Endothelial cell of umbilical vein (primary cell): ENCODE measurements around the gene LARP1B.

ENCODE experiments used
- CTCF ChIP-seq, 2 donors: IDR thresholded peaks; 1 replicate in 1 of 2; 2 replicates in 1 of 2; pipeline ENCODE4 v1.5.1; 2011; ENCODE audit warnings: low read length in 2 of 2, mild to moderate bottlenecking in 2 of 2, moderate library complexity in 2 of 2, control low read depth in 1 of 2, inconsistent platforms in 1 of 2, low read depth in 1 of 2; ENCODE audit not compliant: insufficient read depth in 1 of 2; ENCODE audit errors: extremely low read depth in 1 of 2
- EZH2 ChIP-seq: IDR thresholded peaks from 2 replicates; pipeline ENCODE4 v1.6.1; 2012; ENCODE audit warnings: borderline replicate concordance, low read depth, mild to moderate bottlenecking, moderate library complexity, low read length, inconsistent platforms; ENCODE audit not compliant: severe bottlenecking
- GATA2 ChIP-seq: IDR thresholded peaks from 2 replicates; pipeline ENCODE4 v1.7.0; 2011; ENCODE audit warnings: low read depth, mild to moderate bottlenecking, moderate library complexity, mixed read lengths, low read length; ENCODE audit not compliant: insufficient read length, insufficient read depth
- JUN ChIP-seq: IDR thresholded peaks from 2 replicates; pipeline ENCODE4 v1.6.1; 2011; ENCODE audit warnings: borderline replicate concordance, low read depth; ENCODE audit not compliant: insufficient read length, insufficient read depth
- MYC ChIP-seq: IDR thresholded peaks from one replicate; pipeline ENCODE4 v1.6.1; 2011; ENCODE audit warnings: mild to moderate bottlenecking, low read depth, low read length
- POLR2A ChIP-seq: IDR thresholded peaks from 2 replicates; pipeline ENCODE4 v1.6.1; 2012; ENCODE audit warnings: low read depth, mild to moderate bottlenecking, control low read depth, low read length
- POLR2AphosphoS5 ChIP-seq: IDR thresholded peaks from 2 replicates; pipeline ENCODE4 v1.6.1; 2012; ENCODE audit warnings: low read depth, mild to moderate bottlenecking, control low read depth, low read length, moderate library complexity; ENCODE audit not compliant: insufficient read depth
- TF ChIP-seq, protein P1 (sequence below): IDR thresholded peaks from 2 replicates; pipeline ENCODE4 v1.6.1; 2011; ENCODE audit not compliant: insufficient read depth, insufficient read length

DNA sequence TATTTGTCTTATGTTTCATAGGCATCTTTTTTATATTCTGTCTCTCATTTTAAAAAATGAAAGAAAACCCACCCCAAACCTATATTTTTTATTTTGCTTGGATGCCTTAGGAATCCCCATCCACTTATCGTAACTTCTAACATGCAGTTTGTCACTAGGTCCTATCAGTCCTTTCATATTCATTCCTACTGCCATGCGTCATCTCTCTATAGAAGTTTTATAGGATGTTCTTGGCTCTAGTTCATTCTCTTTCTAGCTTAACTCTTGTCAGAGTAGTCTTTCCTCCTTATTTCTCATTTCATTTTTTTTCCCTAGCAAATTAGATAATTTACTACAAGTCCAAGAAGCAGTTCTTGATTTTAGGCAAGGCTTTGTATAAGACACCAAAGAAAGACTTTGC is 92.7 kb downstream of the LARP1B start:
- TF ChIP-seq MYC (no peak), EZH2 (no peak), POLR2A (no peak), CTCF (IDR thresholded peaks at IDR 0.05; ENCODE audit: extremely low read depth in 1 of 2, insufficient read depth in 1 of 2, low read depth in 1 of 2, low read length in 2 of 2) (no peak), POLR2AphosphoS5 (no peak), GATA2 (no peak), JUN (no peak)
- TF ChIP-seq, protein P1, sequence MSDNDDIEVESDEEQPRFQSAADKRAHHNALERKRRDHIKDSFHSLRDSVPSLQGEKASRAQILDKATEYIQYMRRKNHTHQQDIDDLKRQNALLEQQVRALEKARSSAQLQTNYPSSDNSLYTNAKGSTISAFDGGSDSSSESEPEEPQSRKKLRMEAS, result no peak
